HG03060 (cell line): Measurements from ENCODE around the gene C5orf46.
"Not testable (repeated sequence)": the region's sequence is repeated elsewhere in the genome, so short reads cannot be mapped to it uniquely, and the experiment has no call there.

Experiments
- ATAC-seq: cut with Tn5 transposase; IDR thresholded peaks from one replicate; pipeline ENCODE4 v1.9.1; 2021; ENCODE audit warnings: low read depth, moderate number of reproducible peaks; ENCODE audit not compliant: unreplicated experiment

Gene C5orf46

DNA sequence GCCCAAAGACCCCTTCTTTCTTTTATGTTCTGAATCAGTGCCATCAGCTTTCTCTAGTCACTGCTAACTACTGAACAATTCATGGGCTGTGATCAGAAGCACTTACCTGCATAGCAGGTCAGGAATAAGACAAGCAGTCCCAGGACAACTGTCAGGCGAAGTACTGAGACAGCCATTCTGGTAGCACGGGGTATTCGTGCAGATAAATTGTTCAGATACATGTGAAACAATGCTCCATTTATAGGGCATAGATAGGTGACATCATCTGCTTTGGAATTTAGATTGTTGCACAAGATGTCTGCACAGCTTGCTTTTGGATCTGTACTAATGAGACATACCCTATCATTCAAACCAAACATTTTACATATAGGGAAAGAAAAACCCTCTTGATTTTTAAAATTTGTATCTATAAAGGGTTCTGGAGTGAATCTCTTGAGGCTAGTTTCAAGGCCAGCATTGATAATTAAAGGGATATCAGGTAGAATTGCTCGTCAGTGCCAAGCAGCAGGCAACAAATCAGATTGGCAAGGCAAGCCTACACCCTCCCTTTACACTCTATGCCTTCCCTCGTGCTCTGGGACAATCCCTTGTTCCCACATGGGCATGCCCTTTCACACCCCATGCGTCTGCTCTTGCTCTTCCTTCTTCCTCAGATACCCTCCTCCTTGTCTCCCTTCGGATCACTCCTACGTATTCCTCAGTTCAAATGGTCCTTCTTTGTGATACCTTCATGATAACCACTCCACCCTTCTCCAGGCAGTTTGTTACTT lies at the start of gene C5orf46:
Gene C5orf46, minus strand, starts transcription at position 213 of the 770 bp plus-strand sequence. Its CDS starts 37 bp downstream, at position 176.
- no peak for ATAC-seq

DNA sequence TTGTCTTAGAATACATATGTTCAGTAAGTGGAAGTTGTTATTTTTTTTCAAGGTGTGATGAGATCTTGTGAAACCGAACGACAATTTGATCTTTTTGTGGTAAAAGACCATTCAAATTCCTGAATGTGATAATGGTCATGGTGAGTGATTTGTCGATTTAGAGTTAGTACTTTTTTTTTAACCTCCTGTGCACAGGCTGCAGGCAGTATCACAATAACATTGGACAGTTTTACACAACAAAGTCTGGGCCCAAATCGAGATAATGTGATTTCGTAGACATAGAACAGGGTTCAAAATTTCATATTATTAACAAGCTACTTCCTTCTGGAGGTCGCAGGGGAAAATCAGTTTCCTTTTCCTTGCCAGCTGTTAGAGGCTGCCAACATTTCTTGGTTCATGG lies 48.6 kb upstream of the C5orf46 start:
- no peak for ATAC-seq

DNA sequence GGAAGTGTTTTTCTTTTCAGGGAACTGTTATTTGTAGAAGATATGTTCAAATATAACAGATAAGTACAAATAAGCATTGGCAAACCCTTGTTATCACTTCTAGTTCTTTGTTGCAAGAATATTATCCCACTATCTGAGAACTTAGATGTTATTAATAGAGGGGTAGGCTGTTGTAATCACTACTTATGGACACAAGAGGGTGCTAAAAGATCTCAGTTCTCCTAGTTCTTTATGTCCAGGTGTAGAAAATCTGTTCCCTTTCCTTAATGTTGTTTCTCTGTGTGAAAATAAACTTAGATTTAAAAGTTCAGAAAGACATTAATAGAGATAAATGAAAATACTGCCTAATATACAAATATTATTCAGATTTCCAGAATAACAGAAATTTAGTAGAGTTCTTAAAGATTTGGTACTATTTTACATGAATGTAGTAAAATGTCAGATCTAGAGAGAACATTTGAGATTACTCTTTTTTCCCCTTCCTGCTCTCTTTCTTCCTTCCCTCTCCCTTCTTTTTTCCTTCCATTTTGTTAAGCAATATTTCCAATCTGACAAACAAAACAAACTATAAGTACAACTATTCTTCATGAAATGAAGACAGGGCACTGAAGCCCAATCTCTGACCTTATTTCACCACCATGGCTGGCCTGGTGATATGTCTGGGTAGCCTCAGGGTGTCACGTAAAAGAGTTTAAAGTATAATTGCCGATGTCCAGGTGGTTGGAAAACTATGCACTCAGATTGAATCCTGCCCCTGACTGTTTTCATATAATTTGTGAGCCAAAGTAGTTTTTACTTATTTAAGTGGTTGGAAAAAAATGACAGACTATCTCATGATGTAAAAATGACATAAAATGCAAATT lies 43.6 kb upstream of the C5orf46 start:
- peak; percentile 62 for ATAC-seq

DNA sequence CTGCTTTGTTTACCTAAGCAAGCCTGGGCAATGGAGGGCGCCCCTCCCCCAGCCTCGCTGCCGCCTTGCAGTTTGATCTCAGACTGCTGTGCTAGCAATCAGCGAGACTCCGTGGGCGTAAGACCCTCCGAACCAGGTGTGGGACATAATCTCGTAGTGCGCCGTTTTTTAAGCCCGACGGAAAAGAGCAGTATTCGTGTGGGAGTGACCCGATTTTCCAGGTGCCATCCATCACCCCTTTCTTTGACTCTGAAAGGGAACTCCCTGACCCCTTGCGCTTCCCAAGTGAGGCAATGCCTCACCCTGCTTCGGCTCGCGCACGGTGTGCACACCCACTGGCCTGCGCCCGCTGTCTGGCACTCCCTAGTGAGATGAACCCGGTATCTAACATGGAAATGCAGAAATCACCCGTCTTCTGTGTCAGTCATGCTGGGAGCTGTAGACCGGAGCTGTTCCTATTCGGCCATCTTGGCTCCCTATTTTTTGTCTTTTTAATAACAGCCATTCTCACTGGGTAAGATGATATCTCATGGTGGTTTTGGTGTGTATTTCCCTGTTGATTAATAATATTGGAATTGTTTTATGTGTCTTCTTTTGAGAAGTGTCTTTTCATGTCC lies 40.4 kb upstream of the C5orf46 start:
- not testable (repeated sequence) for ATAC-seq

- ATAC-seq: no peak
These were observed 33.2 kb upstream of the C5orf46 start for GRCh38 chr5:147939431-147940114.

DNA sequence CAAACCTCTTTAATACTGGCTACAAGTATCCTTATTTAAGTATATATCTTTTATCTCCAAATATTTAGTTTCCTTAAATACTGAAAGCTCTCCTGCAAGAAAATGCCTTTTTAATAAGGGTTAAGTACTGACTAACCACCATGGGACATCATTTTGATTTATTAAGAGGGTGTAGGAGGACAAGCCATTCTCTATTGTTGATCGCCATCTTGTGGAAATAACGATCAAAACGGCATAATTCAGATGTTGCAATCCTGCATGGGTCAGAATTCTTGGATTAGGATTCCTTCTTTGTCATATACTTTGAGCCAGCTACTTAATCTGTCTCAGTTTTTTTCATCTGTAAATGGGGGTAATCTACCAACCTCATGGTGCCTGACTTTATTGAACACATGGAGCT lies 28.7 kb upstream of the C5orf46 start:
- no peak for ATAC-seq

- peak; percentile 62 for ATAC-seq
These were observed 24.4 kb upstream of the C5orf46 start for GRCh38 chr5:147930769-147931168.

DNA sequence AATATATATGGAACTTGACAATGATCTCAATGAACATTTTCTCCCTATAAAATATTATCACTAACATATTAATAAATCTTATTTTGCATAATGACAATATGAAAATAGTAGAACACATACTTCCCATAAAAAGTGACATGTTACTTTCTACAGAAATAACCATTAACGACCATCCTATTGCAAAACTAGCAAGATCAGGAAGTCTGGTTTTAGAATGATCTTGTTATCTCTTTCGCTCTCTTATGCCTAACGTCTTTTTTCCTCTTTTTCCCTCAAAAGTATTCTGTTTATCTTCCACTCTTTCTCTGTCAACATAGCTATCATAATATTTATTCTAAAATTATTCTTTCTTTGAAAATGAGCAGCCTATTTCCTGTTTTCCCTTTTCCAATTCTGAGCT lies 21.6 kb upstream of the C5orf46 start:
- no peak for ATAC-seq

DNA sequence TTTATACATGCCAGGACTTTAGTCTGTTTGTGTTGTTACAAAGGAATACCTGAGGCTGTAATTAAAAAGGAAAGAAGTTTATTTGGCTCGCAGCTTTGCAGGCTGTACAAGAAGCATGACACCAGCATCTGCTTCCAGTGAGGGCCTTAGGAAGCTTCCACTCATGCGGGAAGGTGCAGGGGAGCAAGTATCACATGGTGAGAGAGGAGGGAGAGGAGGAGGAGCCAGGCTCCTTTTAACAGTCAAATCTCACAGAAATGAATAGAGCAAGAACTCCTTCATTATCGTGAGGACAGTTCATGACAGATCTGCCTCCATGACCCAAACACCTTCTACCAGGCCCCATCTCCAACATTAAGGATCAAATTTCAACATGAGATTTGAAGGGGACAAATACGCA lies 18.7 kb upstream of the C5orf46 start:
- no peak for ATAC-seq

GRCh38 chr5:147921136-147921535 lies 14.8 kb upstream of the C5orf46 start:
- ATAC-seq: no peak

DNA sequence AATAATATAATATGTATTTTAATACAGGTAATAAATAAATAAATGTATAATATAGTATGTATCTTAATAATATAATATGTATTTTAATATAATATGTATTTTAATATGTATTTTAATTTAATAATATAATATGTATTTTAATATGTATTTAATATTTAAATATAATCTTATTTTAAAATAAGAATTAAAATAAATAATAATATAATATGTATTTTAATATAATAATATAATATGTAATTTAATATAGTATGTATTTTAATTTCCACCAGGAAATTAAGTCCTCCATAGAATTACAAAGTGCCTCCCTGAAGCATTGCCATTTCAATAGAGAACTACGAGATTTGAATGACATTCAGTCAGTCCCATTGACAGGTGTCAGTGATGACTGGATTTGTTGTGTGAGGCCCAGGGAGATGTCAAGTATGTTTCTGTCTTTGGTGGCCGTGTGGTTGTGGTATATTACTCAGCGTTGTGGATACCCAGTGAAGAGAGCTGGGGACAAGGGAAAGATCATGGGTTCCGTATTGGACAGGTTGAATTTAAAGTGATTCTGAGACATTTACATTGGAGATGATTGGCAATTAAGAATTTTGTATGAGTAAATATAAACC lies 14.2 kb upstream of the C5orf46 start:
- no peak for ATAC-seq

DNA sequence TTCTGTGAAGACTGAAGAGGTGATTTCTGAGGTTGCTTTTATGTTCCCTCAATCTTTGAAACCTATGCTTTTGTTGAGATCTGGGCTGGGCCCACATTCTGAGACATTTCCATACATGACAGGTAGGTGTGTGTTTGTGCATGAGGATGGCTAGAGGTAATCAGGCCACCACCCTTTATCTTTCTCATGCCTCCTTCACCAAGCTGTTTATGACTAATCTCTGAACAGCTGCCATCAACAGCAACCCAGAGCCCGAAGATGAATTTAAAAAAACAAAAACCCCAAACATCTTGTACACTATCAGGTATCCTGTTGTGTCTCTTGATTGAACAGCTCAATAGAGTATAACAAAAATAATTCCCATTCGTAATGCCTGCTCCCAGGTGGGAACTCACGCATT lies 12.6 kb upstream of the C5orf46 start:
- no peak for ATAC-seq

DNA sequence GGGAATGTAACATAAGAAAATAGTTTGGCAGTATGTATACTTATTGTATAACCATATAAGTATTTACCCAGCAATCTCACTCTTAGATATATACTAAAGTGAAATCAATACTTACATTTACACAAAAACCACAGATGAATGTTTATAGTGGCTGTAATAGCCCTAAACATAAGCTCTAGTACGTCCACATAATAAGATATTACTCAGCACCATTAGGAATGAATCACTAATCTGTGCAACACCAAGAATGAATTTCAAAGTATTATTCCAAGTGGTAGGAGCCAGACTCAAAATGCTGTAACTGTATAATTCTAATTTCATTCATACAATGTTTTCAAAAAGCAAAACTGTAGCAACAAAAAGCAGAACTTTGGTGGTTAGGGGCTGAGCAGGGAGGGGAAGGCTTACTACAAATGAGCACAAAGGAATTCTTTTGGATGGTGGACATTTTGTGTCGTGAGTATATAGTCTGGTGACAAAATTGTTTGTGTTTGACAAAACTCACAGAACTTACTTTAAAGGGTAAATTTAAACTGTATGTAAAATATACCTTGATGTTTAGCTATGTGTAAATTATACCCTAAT lies 11.9 kb upstream of the C5orf46 start:
- no peak for ATAC-seq

GRCh38 chr5:147913786-147914185 lies 7.4 kb upstream of the C5orf46 start:
- ATAC-seq: no peak

DNA sequence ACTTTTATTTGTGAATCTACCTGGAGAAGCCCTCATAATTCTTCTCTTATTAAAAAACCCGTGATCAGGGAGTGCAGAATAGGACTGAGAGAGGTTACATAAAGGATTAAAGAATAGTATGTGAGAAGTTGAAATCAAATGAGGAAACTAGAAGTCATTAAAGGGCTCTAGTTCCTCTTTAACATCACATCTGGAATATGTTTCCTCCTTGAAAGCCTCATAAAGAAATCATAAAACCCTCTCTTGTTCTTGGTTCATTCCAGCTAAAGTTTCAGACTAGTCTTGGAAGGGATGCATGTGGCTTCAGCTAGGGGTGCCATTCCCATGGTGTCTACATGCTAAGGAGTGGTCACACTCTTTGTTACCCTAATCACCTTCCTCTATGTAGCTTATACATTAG lies 5.7 kb upstream of the C5orf46 start:
- no peak for ATAC-seq

- no peak for ATAC-seq
These were observed 5.1 kb upstream of the C5orf46 start for GRCh38 chr5:147911427-147911826.

DNA sequence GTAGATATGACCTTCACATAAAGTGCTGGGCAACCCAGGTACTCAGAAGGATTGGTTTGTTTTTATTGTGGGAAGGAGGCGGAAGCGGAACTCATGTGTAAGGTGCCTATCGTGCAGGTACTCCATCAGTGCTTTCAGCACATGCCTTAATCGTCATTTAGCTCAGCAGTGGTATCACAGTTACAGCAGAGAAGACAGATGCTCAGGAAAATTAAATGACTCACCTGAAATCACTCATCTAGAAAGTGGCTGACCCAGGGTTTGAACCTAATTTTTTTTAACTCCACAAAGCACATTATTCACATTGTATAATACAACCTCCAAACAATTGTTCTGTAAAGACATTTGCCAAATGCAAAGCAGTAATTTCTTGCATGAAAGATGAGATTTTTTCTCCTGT lies 2.2 kb downstream of the C5orf46 start:
- no peak for ATAC-seq

- no peak for ATAC-seq
These were observed 3.7 kb downstream of the C5orf46 start for GRCh38 chr5:147902609-147903115.

DNA sequence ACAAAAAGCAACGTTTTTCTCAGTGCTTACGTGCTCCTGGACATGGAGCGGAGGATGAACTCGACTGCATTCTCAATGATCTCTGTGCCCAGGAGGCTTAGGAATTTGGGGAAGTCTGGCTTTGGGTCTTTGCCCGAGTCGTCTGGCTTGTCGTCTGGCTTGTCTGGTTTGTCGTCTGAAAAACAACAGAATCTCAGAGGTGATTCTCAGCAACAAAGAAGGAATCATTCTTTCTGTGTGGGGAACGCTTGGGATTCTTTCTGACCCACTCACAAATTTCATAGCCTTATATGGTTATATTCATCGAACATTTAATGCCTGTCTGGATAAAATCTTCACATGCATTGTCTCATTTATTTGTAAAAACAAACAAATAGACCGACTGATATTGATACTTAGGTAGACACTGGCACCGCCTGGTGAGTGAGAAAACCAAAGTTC lies 4.7 kb downstream of the C5orf46 start:
- no peak for ATAC-seq
